Lower leg skin (tissue), 4 donors: ENCODE results near the gene MTM1. TPM values are rescaled to one million over a fixed set of nuclear protein-coding genes. Genes with fewer than 3 reads are reported as not detected.

Experiments
- DNase-seq, 2 donors: peaks; one replicate each; pipeline ENCODE4 v3.0.0-alpha.2; 2019; ENCODE audit warnings: low spot score in 2 of 2
- H3K4me3 ChIP-seq: fragments of 200-600 bp; sonication (generic); 2 replicates; pipeline ENCODE4 v1.5.1; 2017; ENCODE audit warnings: mild to moderate bottlenecking, low read depth; ENCODE audit not compliant: poor library complexity, severe bottlenecking
- CTCF ChIP-seq, 3 donors: fragments of 450-650 bp; IDR thresholded peaks; one replicate each; pipeline ENCODE4 v1.5.1; 2016; ENCODE audit warnings: antibody characterized with exemption in 3 of 3, mild to moderate bottlenecking in 3 of 3, moderate library complexity in 2 of 3
- POLR2A ChIP-seq, 2 donors: fragments of 450-650 bp; IDR thresholded peaks; one replicate each; pipeline ENCODE4 v1.6.1; 2016 to 2017; ENCODE audit warnings: antibody characterized with exemption in 2 of 2, mild to moderate bottlenecking in 1 of 2, moderate library complexity in 1 of 2
- WGBS, 2 donors: methylation state at CpG; one replicate each; pipeline ENCODE4 v1.1.5; 2018; 5-methylcytosine and 5-hydroxymethylcytosine counted together
- intact Hi-C: fragments of 100-400 bp; cut with DNase I; formaldehyde crosslinking; loops from one replicate; pipeline ENCODE4 v1.15.0; 2023; ENCODE audit warnings: low total_unique reads
- total RNA-seq, 4 donors: library from RNA; depleted of rRNA; stranded (reverse); fragments of >200 nt; gene quantifications; one replicate each; pipeline ENCODE4 v1.1.0, GENCODE V29; 2016

The MTM1 gene
- total RNA-seq, 4 donors from 2014 or later, result 11.0 to 21.0 (median 14.1) TPM

- intact Hi-C loops, result no loop called here
- no peak overlapping the region for H3K4me3 ChIP-seq
- no peak for DNase-seq
- TF ChIP-seq POLR2A (IDR thresholded peaks at IDR 0.05) (no peak), CTCF (IDR thresholded peaks at IDR 0.05) (no peak)
- 81 to 90% methylated on average over 4 of the region's 4 CpGs for WGBS, 2 donors
Measured at GRCh38 chrX:150644422-150644821, 76.0 kb downstream of the MTM1 start.

- intact Hi-C loops, result no loop called here
- 77 to 88% methylated on average over 5 of the region's 5 CpGs for WGBS, 2 donors
- H3K4me3 ChIP-seq, result no peak overlapping the region
- TF ChIP-seq POLR2A (IDR thresholded peaks at IDR 0.05) (no peak), CTCF (IDR thresholded peaks at IDR 0.05) (no peak)
- DNase-seq, result no peak
Measured at GRCh38 chrX:150647331-150647730, 78.9 kb downstream of the MTM1 start.

GRCh38 chrX:150648296-150648940, 80.0 kb downstream of the MTM1 start:
- WGBS, 2 donors, result 55 to 66% methylated on average over 4 of the region's 4 CpGs
- TF ChIP-seq POLR2A (IDR thresholded peaks at IDR 0.05) (no peak), CTCF (IDR thresholded peaks at IDR 0.05) (no peak)
- no peak overlapping the region for H3K4me3 ChIP-seq
- intact Hi-C loops, result no loop called here
- DNase-seq, result no peak

GRCh38 chrX:150649096-150649870, 80.9 kb downstream of the MTM1 start:
- no peak overlapping the region for H3K4me3 ChIP-seq
- TF ChIP-seq CTCF (IDR thresholded peaks at IDR 0.05) (no peak), POLR2A (IDR thresholded peaks at IDR 0.05) (no peak)
- 47 to 57% methylated on average over 8 of the region's 8 CpGs for WGBS, 2 donors
- intact Hi-C loops, result no loop called here
- no peak for DNase-seq

DNA sequence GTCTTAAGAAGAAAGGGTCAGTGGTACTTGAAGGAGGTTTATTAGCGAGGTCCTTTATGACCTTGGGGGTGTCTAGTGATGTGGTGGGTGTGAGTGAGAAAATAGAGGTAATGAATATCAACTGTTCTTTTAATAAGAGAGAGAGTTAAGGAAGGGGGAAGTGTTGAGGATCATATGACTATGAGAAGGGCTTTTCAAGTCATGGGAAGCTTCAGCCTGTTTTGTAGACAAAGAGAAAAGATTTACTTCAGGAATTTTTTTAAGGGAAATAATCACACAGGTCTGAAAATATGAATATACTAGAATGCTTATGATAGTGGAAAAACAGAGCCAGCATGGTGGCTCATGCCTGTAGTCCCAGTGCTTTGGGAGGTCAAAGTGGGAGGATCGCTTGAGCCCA, 83.5 kb downstream of the MTM1 start:
- no peak overlapping the region for H3K4me3 ChIP-seq
- intact Hi-C loops, result no loop called here
- DNase-seq, result no peak
- 79 to 98% methylated on average over 2 of the region's 2 CpGs for WGBS, 2 donors
- no peak for TF ChIP-seq CTCF (IDR thresholded peaks at IDR 0.05)
- TF ChIP-seq POLR2A (IDR thresholded peaks at IDR 0.05), result no peak
